Natural killer cell (primary cell): ENCODE results near the gene TSBP1. TPM values are rescaled to one million over a fixed set of nuclear protein-coding genes. Genes with fewer than 3 reads are reported as not detected.

Source experiments
- total RNA-seq, 4 donors: library from RNA; stranded (reverse); fragments of 120-200 nt in 1 of 4; gene quantifications; one replicate each; pipeline versions ENCODE4 v1.2.3 to v1.2.4, GENCODE V29; 2013 to 2022

TSBP1 gene
- total RNA-seq, 3 donors from 2014 or later (not counting 1 experiment from before 2014, with no cell fraction given) = not detected

Other genes with a start within 250 kb of the TSBP1 start
- gene ATF6B, start 243.7 kb downstream of the TSBP1 start, total RNA-seq = 100 to 1,000 TPM; 157 to 187 (median 178) TPM
- 1 to 10 TPM; 1.8 to 3.2 (median 2.4) TPM for gene FKBPL, start 241.6 kb downstream of the TSBP1 start, total RNA-seq
- gene PRRT1, start 220.0 kb downstream of the TSBP1 start, total RNA-seq = under 1 TPM; 0.38 to 0.63 (median 0.54) TPM
- 10 to 100 TPM; 16.3 to 28.3 (median 19.0) TPM for gene PPT2, start 217.8 kb downstream of the TSBP1 start, total RNA-seq
- gene EGFL8, start 207.3 kb downstream of the TSBP1 start, total RNA-seq = 10 to 100 TPM; 18.2 to 22.9 (median 20.1) TPM
- gene AGPAT1, start 195.8 kb downstream of the TSBP1 start, total RNA-seq = 10 to 100 TPM; 29.5 to 31.9 (median 31.2) TPM
- gene RNF5, start 193.5 kb downstream of the TSBP1 start, total RNA-seq = 10 to 100 TPM; 35.1 to 39.2 (median 36.6) TPM
- 10 to 100 TPM; 19.0 to 25.1 (median 22.9) TPM for gene AGER, start 187.7 kb downstream of the TSBP1 start, total RNA-seq
- 100 to 1,000 TPM; 111 to 116 (median 112) TPM for gene PBX2, start 181.7 kb downstream of the TSBP1 start, total RNA-seq
- gene GPSM3, start 179.3 kb downstream of the TSBP1 start, total RNA-seq = 100 to 1,000 TPM; 216 to 240 (median 221) TPM
- gene NOTCH4, start 147.8 kb downstream of the TSBP1 start, total RNA-seq = 1 to 10 TPM; 2.6 to 4.8 (median 2.7) TPM
- not detected for gene BTNL2, start 35.3 kb upstream of the TSBP1 start, total RNA-seq
- gene HLA-DRA, start 68.0 kb upstream of the TSBP1 start, total RNA-seq = 100 to 1,000 TPM in 2 of 3 donors, 10 to 100 TPM in 1; 49.9 to 160 (median 123) TPM
- 10 to 100 TPM; 17.9 to 48.5 (median 25.6) TPM for gene HLA-DRB5, start 158.4 kb upstream of the TSBP1 start, total RNA-seq
- 100 to 1,000 TPM in 1 of 3 donors, 10 to 100 TPM in 2; 42.8 to 123 (median 53.9) TPM for gene HLA-DRB1, start 217.9 kb upstream of the TSBP1 start, total RNA-seq